Femur (tissue), 1 donor: ENCODE measurements around the gene ZNF276.

Source experiments
- DNase-seq: peaks from one replicate; pipeline ENCODE4 v3.0.0-alpha.2; 2017

Gene ZNF276

DNA sequence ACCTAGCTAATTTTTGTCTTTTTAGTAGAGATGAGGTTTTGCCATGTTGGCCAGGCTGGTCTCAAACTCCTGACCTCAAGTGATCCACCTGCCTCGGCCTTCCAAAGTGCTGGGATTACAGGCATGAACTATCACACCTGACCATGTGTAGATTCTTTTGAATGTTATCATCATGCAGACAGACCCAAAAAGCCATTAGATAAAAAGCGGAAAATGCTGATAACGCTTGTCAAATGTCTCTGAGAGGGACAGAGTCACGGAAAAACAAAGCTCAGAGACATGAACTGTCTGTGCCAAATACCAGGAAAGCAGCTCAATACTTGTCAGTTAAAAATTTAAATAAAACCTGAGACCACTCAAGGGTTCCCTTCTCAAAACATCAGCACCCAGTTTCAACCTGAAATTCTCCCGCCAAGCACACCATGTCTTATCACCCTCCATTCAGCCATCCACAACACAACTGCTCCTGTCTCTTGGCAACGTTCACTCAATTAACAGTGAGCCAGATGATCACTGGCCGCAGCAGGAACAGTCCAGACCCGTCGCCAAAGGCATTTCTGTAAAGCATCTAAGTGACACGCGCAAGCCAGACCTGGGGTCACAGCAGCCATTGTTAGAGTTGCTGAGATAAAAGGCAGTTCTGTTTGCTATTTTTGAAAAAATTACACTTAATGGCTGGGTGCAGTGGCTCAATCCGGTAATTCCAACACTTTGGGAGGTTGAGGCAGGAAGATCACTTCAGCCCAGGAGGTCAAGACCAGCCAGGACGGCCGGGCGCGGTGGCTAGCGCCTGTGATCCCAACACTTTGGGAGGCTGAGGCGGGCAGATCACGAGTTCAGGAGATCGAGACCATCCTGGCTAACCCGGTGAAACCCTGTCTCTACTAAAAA, 65.4 kb downstream of the ZNF276 start:
- no peak for DNase-seq

DNA sequence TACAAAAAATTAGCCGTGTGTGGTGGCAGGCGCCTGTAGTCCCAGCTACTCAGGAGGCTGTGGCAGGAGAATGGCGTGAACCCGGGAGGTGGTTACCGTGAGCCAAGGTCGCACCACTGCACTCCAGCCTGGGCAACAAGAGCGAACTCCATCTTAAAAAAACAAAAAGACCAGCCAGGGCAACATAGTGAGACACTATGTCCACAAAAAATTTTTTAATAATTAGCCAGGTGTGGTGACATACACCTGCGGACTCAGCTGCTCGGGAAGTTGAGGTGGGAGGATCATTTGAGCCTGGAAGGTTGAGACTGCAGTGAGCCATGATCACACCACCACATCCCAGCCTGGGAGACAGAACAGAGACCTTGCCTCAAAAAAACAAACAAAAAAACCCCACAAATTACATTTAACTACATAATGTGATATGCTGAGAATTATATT, 66.0 kb downstream of the ZNF276 start:
- no peak for DNase-seq
